Measurements from ENCODE around the gene TNFRSF8.

The TNFRSF8 gene

GRCh38 chr1:12144969-12145368, 81.9 kb downstream of the TNFRSF8 start:
- no peak for DNase-seq

- DNase-seq, result no peak
Measured at GRCh38 chr1:12145616-12146342, 82.7 kb downstream of the TNFRSF8 start.

GRCh38 chr1:12146343-12147112, 83.4 kb downstream of the TNFRSF8 start:
- no peak for DNase-seq

DNA sequence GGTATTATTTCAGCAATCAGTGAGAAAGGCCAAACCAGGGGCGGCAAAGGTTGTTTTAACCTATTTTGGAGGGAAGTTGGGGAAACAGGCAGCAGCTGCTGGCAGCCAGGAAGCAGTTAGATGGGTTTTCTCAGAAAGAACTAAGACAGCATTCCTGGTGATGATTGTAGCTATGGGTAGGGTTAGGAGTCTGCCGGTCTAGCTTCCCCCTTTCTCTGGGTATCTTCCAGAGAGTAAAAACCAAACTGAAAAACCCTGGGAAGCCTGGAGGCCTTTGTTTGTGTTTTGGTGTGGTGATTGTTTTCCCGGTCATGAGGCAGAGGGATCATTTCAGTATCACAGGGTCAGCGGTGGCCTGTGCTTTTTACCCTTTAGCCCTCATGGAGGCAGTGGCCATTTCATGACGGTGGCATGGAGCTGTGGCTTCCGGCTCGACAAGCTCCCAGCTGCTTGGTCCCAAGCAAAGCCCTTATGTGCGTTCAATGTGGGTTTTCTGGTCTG, 84.1 kb downstream of the TNFRSF8 start:
- no peak for DNase-seq

DNA sequence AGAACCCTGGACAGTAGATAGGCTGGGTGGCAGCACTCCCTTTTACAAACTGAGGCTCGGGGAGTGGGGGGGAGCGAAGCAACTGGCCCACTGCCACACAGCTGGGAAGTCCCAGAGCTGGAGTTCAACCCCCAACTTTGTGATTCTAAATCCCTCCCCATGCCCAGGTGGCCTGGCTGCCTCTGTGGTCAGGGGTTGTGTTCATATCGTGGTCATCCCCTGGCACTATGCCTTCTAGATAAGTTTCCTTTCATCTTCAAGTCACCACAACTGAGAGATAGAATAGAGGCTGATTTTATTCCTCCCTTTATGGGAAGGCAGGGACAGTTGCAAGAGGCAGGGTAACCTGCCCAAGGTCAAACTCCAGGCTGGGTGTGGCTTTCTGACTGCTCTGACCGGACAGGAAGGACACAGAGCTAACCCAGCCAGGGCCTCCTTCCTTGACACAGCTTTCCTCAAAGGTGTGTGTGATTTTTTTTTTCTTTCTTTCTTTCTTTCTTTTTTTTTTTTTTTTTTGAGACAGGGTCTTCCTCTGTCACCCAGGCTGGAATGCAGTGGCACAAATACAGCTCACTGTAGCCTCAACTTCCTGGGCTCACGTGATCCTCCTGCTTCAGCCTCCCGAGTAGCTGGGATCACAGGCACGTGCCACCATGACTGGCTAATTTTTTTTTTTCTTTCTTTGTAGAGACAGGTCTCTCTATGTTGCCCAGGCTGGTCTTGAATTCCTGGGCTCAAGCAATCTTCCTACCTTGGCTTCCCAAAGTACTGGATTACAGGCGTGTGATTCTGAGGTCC, 85.3 kb downstream of the TNFRSF8 start:
- no peak for DNase-seq

DNA sequence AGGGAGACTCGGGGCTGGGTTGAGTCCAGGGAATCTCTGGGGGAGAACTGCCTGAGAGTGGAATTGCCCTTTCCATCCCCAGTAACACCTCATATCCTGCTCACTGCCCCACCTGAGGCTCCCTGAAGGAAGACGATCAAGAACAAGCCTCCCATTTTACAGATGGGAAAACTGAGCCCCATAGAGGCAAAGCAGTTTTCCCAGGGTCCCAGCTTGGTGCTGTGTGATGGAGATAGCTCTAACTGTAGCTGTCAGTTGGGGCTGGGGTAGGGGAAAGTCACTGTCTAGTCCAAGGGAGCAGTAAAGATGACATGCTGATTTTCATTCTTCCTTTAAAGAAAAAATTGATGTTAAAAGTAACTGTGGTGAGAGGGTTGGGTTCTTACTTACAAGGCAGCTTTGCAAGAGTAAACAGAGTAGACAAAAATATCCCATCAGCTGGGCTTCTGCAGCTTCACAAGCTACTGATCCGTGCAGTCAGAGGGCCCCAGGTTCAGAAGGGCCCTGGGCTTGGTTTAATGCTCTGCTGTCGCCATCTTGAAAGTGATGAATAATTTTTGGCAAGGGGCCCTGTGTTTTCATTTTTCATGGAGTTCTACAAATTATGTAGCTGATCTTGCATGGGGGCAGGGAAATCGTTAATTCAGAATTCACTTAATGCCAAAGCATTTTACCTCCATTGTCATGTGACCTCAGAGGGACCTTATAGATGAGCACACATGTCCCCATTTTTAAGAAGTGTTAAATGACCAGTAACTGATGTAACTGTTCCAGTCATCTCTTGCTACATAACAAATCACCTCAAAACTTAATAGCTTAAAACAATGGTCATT, 86.1 kb downstream of the TNFRSF8 start:
- DNase-seq, result no peak

- DNase-seq, result no peak
Measured at GRCh38 chr1:12149791-12150175, 86.7 kb downstream of the TNFRSF8 start.

DNA sequence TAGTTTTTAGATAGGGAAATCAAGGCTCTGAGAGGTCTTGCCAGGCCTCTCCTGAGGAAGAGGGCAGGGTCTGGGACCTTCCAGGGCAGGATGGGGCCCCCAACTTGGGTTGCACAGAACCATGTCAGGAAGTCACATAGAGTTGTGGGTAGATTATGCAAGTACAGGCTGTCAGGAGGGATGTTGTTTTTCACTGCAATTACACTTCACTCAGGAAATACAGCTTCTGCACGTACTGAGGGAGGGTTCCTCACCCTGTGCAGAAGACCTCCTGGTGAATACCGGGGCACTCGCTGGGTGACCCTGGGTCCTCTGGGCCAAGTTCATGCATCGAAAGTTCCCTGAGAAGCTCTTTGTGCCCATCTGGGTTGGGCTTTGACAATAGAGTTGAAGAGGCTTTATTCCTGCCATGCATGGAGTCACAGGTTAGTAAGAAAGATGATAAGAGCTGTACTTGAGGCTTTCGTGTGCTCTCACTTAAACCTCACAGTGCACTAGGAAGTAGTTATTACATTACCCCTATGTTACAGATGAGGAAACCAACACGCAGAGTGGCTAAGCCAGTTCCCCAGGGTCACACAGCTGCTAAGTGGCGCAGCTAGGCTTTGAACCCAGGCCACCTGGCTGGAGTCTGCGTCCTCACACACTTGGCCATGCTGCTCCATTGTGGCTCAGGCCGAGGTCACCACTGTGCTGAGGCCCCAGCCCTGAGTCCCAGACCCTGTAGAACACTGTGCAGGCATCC, 87.5 kb downstream of the TNFRSF8 start:
- no peak for DNase-seq

DNA sequence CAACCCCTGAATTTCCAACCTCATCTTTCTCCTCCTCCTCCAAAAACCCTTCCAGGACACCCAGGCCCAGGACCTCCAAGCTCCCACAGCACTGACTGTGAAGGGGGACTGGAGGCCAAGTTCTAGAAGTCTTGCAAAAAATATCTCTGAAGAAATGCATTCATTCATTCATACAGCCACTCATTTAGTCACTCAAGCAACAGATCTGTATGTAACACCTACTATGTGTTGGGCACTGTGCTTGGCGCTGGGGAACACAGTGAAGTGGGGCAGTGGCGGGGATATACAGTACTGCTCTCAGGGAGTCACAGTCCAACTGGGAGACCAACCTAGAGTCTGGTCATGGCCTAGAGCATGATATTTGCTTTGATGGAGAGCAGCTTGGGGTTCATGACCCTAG, 88.4 kb downstream of the TNFRSF8 start:
- DNase-seq, result no peak

- DNase-seq, result no peak
Measured at GRCh38 chr1:12152113-12152891, 89.2 kb downstream of the TNFRSF8 start.

- DNase-seq, result no peak
Measured at GRCh38 chr1:12153181-12153785, 90.2 kb downstream of the TNFRSF8 start.

GRCh38 chr1:12155328-12155727, 92.2 kb downstream of the TNFRSF8 start:
- no peak for DNase-seq

DNA sequence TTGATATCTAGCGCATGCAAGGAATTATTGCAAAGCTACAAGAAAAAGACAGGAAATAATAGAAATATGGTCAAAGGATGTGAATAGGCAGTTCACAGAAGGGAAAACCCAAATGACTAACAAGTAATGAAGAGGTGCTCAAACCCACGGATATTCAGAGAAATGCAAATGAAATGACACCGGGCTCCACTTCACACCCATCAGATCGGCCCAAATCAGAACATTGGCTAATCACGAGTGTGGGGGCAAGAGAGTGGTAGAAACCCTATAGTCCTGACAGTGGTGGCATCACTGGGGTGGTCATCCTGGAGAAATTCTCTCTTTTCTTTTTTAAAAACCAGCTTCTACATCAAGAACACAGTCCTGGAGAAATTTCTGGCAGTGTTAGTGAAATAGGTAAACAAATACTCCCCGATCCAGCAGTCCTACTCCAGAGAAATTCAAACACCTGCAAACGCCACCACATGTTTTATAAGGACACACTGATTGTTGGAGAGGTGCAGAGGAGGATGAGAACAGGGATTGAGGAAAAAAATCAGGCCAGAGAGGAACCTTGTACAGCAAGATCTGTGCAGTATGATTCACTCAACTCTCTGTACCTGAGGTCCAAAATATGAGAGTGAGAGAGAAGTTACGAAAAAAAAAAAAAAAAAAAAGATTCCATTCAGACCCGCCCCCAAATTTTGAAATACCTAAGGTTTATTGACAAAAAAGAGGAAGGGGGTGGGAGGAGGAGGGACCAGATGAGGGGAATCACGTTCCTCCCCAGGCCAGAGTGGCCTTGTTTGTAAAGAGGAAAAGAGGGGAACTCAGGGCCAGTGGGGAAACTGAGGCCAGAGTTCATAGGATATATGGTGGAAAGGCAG, 94.5 kb downstream of the TNFRSF8 start:
- DNase-seq, result no peak

GRCh38 chr1:12158357-12159092, 95.4 kb downstream of the TNFRSF8 start:
- DNase-seq, result no peak

GRCh38 chr1:12159816-12160215, 96.7 kb downstream of the TNFRSF8 start:
- no peak for DNase-seq

DNA sequence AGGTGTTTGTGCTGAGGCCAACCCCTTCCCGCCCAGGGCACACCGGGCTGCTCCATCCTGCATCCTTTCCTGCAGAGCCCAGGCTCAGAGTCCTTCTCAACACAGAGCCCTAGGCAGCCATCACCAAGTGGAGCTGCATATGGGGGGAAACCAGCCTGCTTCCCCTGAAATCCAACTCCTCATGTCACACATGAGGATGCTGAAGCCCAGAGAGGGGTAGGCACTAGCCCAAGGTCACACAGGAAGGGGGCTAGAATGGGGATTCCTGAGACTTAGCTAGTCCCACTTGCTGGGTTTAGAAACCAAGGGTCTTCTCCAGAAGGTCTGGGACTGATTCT, 98.2 kb downstream of the TNFRSF8 start:
- DNase-seq, result no peak

DNA sequence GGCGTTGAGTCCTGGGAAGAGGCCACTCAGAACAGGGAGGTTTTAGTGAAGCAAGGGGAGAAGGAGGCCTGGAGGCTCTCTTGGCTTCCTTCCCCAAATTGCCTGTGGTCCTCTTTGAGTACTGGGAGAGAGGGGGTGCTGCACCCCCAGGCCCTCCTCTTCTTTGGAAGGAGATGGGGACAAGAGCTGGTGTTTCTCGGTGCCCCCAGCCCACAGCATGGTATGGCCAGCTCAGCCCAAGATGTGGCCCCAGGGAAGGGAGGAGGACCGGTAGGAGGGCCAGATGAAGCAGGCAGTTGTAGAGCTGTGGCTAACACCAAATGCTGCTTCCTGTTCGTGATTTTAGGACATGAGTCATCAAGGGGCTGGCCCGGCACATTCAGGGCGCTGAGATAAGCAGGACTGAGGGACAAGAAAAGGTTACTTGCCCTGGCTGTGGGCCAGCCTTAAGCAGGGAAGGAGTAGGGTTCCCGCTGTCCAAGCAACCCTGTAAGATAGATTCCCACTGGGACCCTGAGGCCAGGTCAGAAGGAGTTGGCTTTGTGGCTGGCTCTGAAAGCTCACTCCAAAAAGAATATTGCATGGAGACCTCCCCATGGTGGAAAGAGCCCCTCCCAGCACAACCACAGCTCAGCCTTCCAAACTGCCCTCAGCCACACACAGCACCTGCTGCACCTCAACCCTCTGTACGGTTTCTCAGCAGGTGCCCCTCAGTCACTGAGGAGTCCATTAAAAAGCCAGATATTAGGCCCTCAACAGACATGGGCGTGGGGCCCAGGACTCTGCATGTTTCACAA, 98.8 kb downstream of the TNFRSF8 start:
- no peak for DNase-seq

Data from NCI-H1694 (cell line).